ENCODE data around the gene EFTUD2.

Gene EFTUD2

DNA sequence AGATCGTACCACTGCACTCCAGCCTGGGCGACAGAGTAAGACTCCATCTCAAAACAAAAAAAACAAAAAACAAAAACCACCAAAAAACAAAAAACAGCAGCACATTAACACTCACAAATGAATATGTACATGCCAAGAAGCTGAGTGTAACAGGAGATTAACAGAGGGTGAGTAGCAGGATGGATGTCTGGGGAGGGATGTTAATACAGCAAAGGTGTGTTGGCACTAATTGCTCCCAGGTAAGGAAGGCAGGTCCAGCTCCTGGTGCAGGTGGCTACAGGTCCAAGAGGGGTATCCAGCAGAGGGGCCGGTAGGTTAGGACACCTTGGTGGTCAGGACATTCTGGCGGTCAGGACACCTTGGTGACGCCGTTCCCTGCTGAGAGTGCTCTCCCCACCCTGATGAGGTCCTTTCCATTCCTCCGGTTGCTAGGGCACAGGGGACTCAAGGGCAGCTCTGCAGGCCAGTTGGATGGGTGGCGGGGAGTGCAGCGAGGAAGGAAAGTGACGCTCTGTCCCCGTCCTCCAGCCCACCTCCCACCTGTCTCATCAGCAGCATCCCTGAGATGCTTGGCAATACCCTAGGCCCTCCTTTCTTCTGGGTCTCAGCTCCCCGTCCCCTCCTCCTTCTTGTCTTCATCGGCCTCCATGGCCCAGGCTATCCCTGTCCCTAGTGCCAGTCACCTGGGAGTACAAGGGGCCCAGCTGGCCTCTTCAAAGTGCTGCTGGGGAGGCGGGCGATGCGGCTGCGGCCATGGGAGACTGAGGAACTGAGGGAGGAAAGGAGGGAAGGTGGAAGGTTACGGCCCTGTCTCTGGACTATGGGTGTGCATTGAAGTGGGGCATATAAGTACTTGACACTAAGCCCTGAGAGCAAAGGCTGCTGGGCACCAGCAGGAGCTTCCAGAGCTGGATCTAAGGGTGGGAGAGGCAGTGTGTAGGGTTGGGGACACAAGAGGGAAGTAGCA lies 26.8 kb upstream of the EFTUD2 start:
- no peak for DNase-seq

DNA sequence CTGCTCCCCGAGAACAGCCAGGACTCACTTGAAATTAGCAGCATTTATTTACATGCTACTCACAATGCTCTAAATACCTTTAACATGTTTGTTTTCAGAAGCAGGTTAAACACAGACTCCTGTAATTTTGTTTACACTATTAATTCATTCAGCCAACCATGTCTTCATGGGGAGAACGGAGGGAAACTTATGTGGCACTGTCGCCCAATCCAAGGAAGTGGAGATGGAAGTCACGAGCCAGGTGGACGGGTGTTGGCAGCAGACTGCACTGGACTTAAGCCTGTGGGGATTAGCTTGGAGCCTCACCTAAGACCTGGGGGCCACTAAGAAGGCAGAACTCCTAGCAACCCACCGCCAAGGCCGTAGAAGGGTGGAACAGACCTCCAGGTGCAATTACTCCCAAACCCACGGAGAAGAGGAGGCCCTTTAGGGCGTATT lies 24.9 kb upstream of the EFTUD2 start:
- DNase-seq: no peak

- no peak for DNase-seq
Measured at GRCh38 chr17:44922746-44923470, 23.7 kb upstream of the EFTUD2 start.

DNA sequence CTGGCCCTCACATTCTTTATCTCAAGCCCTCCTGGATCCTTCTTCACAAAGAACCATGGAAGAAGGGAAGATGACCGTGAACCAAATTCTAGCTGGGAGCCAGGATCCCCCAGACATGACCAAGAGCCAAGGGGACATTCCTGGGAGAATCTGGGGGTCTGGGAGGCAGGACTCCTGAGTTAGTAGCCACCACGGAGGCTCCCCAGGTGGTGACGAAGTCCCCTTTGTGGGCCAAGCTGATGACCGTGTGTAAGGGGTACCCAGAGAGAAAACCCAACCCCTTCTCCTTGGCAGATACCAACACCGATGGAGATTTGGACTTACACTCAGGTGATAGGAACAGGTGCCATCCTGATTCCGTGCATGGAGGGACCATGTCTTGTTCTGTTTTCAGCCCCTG lies 22.9 kb upstream of the EFTUD2 start:
- DNase-seq: no peak

DNA sequence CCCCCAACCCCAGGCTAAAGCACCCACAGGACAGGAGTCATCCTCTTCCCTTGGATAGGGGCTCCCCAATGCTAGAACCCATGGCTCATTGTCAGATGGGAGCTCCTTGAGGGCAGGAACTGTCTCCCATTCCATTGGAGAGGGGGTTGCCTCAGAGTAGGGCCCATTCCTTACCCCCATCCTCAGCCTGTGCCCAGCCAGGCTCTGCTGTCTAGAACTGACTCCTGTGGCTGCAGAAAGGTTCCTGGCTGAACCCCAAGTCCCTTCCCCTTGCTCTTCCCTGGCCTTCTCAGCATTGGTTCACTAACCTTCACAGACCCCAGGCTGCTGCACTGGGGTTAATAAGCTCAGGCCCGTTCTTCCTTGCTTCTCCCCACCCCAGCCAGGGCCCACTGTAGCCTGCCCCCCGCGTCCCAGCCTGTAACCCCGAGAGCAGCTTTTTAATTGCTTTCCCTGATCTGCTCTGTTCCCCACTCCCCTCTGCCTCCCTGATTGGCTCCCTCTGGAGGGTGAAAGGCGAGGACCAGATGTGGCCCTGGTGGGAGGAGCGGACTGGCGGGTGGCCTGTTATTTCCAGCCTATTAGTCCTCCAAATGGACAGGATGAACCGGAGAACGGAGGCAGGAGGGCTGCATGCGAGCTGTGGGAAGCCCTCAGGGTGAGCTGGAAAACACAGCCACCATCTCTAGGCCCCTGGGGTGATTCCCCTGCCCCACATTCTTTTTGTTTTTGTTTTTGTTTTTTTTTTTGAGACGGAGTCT lies 22.1 kb upstream of the EFTUD2 start:
- no peak for DNase-seq

DNA sequence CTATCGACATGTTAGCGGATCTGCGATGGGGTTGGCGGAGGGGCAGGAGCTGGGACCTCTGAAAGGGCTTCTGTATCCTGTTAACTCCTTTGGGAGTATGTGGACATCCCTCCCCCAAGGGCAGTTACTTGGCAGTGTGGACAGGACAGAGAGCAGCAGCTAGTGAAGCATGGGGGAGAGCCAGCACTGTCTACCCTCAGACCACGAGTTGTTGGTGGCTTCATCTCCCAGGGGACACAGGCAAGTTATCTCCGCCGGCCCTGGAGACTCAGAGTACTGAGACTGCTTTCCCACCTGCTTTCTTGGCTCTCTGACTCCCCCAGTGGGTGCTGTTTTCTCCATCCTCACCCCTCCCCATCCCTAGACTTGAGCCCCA lies 21.3 kb upstream of the EFTUD2 start:
- DNase-seq: no peak

- peak; percentile 65 for DNase-seq
Measured at GRCh38 chr17:44919885-44920564, 20.8 kb upstream of the EFTUD2 start.

GRCh38 chr17:44919411-44919810 lies 20.2 kb upstream of the EFTUD2 start:
- DNase-seq: no peak

DNA sequence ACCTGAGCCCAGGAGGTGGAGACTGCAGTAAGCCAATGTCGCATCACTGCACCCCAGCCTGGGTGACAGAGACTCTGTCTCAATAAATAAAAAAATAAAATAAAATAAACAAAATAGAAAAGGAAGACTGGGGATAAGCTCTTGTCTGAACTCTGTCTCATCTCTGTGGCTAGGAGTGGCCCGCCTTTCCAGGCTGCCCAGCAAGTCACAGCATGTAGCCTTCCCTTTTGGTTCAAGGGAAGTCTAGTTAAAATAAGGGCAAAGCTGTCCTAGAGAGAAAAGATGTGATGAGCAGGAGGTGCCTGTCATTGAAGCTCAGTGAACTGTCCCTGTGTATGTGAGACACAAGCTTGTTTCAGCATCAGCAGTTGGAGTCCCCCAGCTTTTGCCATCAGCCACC lies 18.8 kb upstream of the EFTUD2 start:
- DNase-seq: no peak

DNA sequence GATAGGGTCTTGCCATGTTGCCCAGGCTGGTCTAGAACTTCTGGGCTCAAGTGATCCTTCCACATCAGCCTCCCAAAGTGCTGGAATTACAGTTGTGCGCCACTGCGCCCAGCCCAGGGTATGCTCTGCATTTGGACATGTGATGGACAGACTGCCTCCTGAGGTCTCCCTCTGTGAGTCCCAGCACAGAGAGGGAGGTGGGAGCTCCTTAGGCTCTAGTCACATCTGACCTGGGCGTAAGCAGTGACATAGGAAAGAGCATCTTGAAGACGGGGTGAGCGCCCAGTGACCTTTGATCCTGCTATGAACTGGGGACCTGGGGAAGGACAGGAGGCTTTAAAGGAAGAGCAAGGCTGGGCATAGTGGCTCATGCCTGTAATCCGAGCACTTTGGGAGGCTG lies 18.2 kb upstream of the EFTUD2 start:
- DNase-seq: no peak

DNA sequence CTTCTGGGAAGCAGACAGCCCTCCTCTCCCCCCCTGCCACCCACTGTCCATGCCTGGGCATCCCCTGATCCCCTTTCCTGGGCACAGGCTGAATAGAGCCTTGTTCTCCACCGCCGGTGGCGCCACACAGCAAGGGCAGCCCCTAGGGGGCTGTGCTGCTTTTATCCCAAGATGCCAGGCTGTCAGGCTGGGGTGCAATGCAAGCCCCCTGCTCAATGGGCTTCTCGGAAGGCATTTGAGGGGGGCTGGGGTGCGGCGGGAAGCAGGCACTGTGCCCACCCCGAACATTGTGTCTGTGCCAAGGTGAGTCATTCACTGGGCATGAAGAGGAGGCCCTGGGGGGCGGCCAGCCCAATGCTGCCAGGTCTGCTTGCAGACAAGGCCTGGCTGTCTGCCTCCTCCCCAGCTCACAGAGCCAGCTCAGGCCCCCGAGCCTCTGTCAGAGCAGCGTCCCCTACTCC lies 17.6 kb upstream of the EFTUD2 start:
- no peak for DNase-seq

GRCh38 chr17:44915862-44916780 lies 16.9 kb upstream of the EFTUD2 start:
- DNase-seq: no peak

DNA sequence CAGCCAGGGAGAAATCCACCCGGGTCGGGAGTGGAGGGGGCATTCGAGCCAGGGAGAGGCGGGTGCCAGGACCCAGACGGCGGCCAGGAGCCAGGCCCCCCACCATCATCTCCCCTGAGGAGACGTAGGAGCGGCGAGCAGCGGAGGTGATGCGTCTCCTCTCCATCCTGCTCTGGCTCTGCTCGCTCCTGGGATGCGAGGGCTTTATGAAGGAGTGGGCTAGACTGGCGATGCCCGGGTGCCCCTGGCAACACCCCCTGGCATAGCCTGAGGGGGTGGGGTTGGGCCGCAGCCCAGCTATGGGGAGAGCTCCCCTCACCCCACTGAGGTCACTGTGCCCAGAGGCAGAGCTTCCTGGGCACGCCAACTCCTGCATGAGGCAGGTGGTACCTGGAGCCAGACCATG lies 16.1 kb upstream of the EFTUD2 start, which contains the start of gene GFAP:
GFAP (minus strand) TSS at position 180 of the 406 bp plus-strand sequence; CDS start at position 166, 14 bp downstream.
- DNase-seq: no peak

GRCh38 chr17:44914698-44915271 lies 15.5 kb upstream of the EFTUD2 start:
- DNase-seq: no peak

DNA sequence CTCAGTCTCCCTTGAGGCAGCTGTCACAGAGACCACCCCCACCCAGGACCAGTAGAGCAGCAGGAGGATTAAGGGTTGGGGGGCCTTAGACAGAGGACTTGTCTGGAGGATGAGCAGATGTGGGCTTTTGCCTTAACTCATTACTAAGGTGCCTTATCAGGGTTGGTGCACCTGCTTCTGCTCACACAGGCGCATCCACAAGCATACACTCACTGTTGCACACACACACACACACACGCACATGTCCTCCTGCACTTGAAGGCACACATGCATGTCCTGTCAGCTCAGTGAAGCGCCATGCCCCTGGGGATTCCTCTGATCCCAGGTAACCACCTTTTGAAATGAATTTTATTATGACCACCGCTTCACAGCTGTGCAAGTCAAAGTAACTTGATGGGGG lies 14.9 kb upstream of the EFTUD2 start:
- no peak for DNase-seq

GRCh38 chr17:44913676-44914075 lies 14.4 kb upstream of the EFTUD2 start:
- DNase-seq: no peak

GRCh38 chr17:44912763-44913544 lies 13.7 kb upstream of the EFTUD2 start:
- no peak for DNase-seq

- DNase-seq: peak; percentile 58
Measured at GRCh38 chr17:44911133-44912001, 12.1 kb upstream of the EFTUD2 start.
